ENCODE data around the gene VCAM1.
"Not testable (repeated sequence)": the region's sequence is repeated elsewhere in the genome, so short reads cannot be mapped to it uniquely, and the experiment has no call there.

VCAM1 gene

DNA sequence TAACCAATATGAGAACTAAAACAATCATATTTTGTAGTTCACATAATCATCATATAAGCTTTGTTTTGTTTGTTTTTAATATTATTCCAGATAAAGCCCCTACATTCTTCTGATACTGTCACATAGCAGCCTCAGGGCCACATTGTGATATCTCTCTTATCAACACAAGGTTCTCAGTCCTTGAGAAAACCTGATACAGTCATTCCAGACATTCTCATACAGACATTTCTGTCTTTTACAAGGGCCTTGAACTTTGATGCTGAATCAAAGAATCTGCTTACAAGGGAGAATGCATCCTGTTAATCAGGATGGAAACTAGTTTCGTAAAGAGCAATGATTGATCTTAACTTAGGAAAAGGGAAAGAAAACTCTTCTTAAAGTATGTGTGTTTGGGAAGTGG, 12.7 kb upstream of the VCAM1 start:
- H4K20me1 ChIP-seq (ENCODE audit: insufficient read depth, low read length) = no peaks in the 10 kb centered on the region
- no peaks in the 10 kb centered on the region for H3K27me3 ChIP-seq (replicated peaks; ENCODE audit: insufficient read depth, low read length)
- no peaks in the 10 kb centered on the region for H3K4me1 ChIP-seq (ENCODE audit: low read length)
- no peak overlapping the region for H3K9ac ChIP-seq (ENCODE audit: low read length)
- no peaks in the 10 kb centered on the region for H3K9me3 ChIP-seq (replicated peaks; ENCODE audit: insufficient read depth, low read length)
- no peak overlapping the region for H3K4me2 ChIP-seq (ENCODE audit: low read depth, low read length)
- no peaks in the 10 kb centered on the region for H3K36me3 ChIP-seq (replicated peaks; ENCODE audit: insufficient read depth, low read length)
- no peak overlapping the region for H2AFZ ChIP-seq (ENCODE audit: low read length)
- TF ChIP-seq EZH2 (optimal IDR thresholded peaks at IDR 0.05; ENCODE audit: low read depth, low read length) (no peak), EZH2phosphoT487 (IDR thresholded peaks at IDR 0.05; ENCODE audit: low read length) (no peak)
- TF ChIP-seq, protein P1, sequence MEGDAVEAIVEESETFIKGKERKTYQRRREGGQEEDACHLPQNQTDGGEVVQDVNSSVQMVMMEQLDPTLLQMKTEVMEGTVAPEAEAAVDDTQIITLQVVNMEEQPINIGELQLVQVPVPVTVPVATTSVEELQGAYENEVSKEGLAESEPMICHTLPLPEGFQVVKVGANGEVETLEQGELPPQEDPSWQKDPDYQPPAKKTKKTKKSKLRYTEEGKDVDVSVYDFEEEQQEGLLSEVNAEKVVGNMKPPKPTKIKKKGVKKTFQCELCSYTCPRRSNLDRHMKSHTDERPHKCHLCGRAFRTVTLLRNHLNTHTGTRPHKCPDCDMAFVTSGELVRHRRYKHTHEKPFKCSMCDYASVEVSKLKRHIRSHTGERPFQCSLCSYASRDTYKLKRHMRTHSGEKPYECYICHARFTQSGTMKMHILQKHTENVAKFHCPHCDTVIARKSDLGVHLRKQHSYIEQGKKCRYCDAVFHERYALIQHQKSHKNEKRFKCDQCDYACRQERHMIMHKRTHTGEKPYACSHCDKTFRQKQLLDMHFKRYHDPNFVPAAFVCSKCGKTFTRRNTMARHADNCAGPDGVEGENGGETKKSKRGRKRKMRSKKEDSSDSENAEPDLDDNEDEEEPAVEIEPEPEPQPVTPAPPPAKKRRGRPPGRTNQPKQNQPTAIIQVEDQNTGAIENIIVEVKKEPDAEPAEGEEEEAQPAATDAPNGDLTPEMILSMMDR (IDR thresholded peaks at IDR 0.05; ENCODE audit: low read length) = no peak
- no peak overlapping the region for H3K4me3 ChIP-seq (ENCODE audit: low read length)
- no peak for DNase-seq
- no peaks in the 10 kb centered on the region for H3F3A ChIP-seq (ENCODE audit: insufficient read depth, low read length)
- no peaks in the 10 kb centered on the region for H3K79me2 ChIP-seq (ENCODE audit: low read length)
- no peaks in the 10 kb centered on the region for H3K9me2 ChIP-seq (replicated peaks; ENCODE audit: insufficient read depth, low read length)
- no peak overlapping the region for H3K27ac ChIP-seq (ENCODE audit: low read length)

DNA sequence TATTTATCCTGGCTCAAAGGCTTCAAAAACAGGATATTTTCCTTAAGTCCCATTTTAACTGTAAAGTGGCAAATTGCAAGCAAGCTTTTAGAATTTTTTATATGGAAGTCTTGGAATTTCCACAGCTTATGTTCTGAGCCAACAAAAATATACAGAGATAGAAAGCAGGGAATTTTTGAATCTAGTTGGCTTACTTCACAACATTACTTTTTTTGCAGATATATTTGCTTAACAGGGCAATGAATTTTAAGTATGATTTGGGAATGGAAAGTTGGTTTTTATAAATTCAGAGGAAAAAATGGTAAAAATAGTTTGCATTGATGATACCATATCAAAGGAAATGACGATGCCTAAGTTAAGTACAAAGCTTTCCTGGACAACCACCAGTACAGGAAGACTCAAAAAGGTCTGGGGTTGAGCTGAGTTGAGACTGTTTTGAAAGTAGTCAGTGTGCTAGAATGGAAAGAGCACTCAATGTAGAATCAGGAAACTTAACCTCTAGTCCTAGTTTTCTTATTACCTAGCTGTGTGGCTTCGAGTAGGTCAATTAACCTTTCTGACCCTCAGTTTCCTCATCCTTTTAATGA, 11.0 kb upstream of the VCAM1 start:
- H3K27me3 ChIP-seq (replicated peaks; ENCODE audit: insufficient read depth, low read length) = no peaks in the 10 kb centered on the region
- TF ChIP-seq EZH2 (optimal IDR thresholded peaks at IDR 0.05; ENCODE audit: low read depth, low read length) (no peak), EZH2phosphoT487 (IDR thresholded peaks at IDR 0.05; ENCODE audit: low read length) (no peak)
- TF ChIP-seq, protein P1 (IDR thresholded peaks at IDR 0.05; ENCODE audit: low read length) = no peak
- H3K79me2 ChIP-seq (ENCODE audit: low read length) = no peaks in the 10 kb centered on the region
- H3F3A ChIP-seq (ENCODE audit: insufficient read depth, low read length) = no peaks in the 10 kb centered on the region
- no peak overlapping the region for H3K27ac ChIP-seq (ENCODE audit: low read length)
- H3K4me2 ChIP-seq (ENCODE audit: low read depth, low read length) = no peak overlapping the region
- no peaks in the 10 kb centered on the region for H3K4me1 ChIP-seq (ENCODE audit: low read length)
- H3K36me3 ChIP-seq (replicated peaks; ENCODE audit: insufficient read depth, low read length) = no peaks in the 10 kb centered on the region
- no peaks in the 10 kb centered on the region for H4K20me1 ChIP-seq (ENCODE audit: insufficient read depth, low read length)
- no peak overlapping the region for H2AFZ ChIP-seq (ENCODE audit: low read length)
- no peak overlapping the region for H3K9ac ChIP-seq (ENCODE audit: low read length)
- H3K4me3 ChIP-seq (ENCODE audit: low read length) = no peak overlapping the region
- H3K9me2 ChIP-seq (replicated peaks; ENCODE audit: insufficient read depth, low read length) = no peaks in the 10 kb centered on the region
- no peak for DNase-seq
- no peaks in the 10 kb centered on the region for H3K9me3 ChIP-seq (replicated peaks; ENCODE audit: insufficient read depth, low read length)

DNA sequence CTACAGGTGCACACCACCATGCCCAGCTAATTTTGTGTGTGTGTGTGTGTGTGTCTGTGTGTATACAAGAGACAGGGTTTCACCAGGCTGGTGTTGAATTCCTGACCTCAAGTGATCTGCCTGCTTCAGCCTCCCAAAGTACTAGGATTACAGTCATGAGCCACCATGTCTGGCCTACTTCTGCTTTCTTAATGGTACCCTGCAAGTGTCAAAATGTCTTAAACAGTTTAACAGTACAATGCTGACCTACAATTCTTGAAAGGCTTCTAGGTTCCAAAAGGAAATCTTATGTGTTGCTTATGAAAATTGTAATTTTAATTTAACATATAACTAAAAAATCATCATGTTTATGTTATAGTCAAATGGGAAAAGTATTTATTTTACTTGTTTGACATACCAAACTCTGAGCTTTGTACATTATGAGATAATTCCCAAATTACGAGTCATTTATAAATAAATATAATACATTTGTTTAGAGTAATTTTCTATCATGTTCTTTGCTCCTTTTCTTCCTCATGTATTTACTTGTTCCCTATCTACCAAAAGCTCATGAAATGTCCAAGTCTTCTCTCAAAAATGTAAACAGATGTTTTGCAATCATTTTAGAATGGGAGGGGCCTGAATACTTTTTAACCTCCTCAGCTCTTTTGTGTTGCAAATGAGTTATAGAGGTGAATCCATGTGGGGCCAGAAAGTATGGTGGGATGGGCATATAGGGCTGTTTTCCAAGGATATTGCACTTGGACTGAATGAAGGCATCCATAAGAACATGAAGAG, 8.4 kb upstream of the VCAM1 start:
- no peak overlapping the region for H3K9ac ChIP-seq (ENCODE audit: low read length)

DNA sequence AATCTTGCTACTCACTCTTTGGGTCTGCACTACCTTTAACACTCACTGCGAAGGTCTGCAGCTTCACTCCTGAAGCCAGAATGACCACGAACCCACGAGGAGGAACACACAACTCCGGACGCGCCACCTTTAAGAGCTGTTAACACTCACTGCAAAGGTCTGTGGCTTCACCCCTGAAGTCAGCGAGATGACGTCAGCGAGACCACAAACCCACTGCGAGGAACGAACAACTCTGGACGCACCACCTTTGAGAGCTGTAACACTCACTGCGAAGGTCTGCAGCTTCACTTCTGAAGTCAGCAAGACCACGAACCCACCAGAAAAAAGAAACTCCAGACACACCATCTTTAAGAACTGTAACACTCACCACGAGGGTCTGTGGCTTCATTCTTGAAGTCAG, 6.5 kb upstream of the VCAM1 start:
- H3F3A ChIP-seq (ENCODE audit: insufficient read depth, low read length); H3K9me3 ChIP-seq (replicated peaks; ENCODE audit: insufficient read depth, low read length); H3K4me1 ChIP-seq (ENCODE audit: low read length); H4K20me1 ChIP-seq (ENCODE audit: insufficient read depth, low read length); H3K4me2 ChIP-seq (ENCODE audit: low read depth, low read length); H3K9ac ChIP-seq (ENCODE audit: low read length); H2AFZ ChIP-seq (ENCODE audit: low read length); DNase-seq; H3K27me3 ChIP-seq (replicated peaks; ENCODE audit: insufficient read depth, low read length); H3K36me3 ChIP-seq (replicated peaks; ENCODE audit: insufficient read depth, low read length); H3K4me3 ChIP-seq (ENCODE audit: low read length); H3K27ac ChIP-seq (ENCODE audit: low read length); H3K79me2 ChIP-seq (ENCODE audit: low read length); H3K9me2 ChIP-seq (replicated peaks; ENCODE audit: insufficient read depth, low read length): not testable (repeated sequence)

More for the DNA sequence above, 8.4 kb upstream of the VCAM1 start:
- H3K9me3 ChIP-seq (replicated peaks; ENCODE audit: insufficient read depth, low read length) = no peaks in the 10 kb centered on the region
- TF ChIP-seq EZH2 (optimal IDR thresholded peaks at IDR 0.05; ENCODE audit: low read depth, low read length) = no peak
- TF ChIP-seq, protein P1 (IDR thresholded peaks at IDR 0.05; ENCODE audit: low read length) = no peak
- TF ChIP-seq EZH2phosphoT487 (IDR thresholded peaks at IDR 0.05; ENCODE audit: low read length) = no peak
- no peak overlapping the region for H3K4me2 ChIP-seq (ENCODE audit: low read depth, low read length)
- H3K27me3 ChIP-seq (replicated peaks; ENCODE audit: insufficient read depth, low read length) = no peaks in the 10 kb centered on the region
- no peaks in the 10 kb centered on the region for H3K79me2 ChIP-seq (ENCODE audit: low read length)
- no peaks in the 10 kb centered on the region for H3K4me1 ChIP-seq (ENCODE audit: low read length)
- H3K9me2 ChIP-seq (replicated peaks; ENCODE audit: insufficient read depth, low read length) = no peaks in the 10 kb centered on the region
- no peaks in the 10 kb centered on the region for H3K36me3 ChIP-seq (replicated peaks; ENCODE audit: insufficient read depth, low read length)
- no peaks in the 10 kb centered on the region for H4K20me1 ChIP-seq (ENCODE audit: insufficient read depth, low read length)
- no peak overlapping the region for H3K4me3 ChIP-seq (ENCODE audit: low read length)
- H2AFZ ChIP-seq (ENCODE audit: low read length) = no peak overlapping the region
- no peaks in the 10 kb centered on the region for H3F3A ChIP-seq (ENCODE audit: insufficient read depth, low read length)
- H3K27ac ChIP-seq (ENCODE audit: low read length) = no peak overlapping the region
- DNase-seq = no peak

Measured in MM.1S (cell line).